Chondrocyte (in vitro differentiated cells): ENCODE results near the gene TBCC. TPM values are rescaled to one million over a fixed set of nuclear protein-coding genes. Genes with fewer than 3 reads are reported as not detected.

Experiments
- DNase-seq: peaks from one replicate; pipeline ENCODE4 v3.0.0; 2021; ENCODE audit warnings: mixed read lengths, low spot score
- H3K27ac Mint-ChIP-seq: one replicate; pipeline ENCODE4 v1.8.0; 2021; ENCODE audit warnings: mild to moderate bottlenecking, moderate library complexity, mixed read lengths; ENCODE audit not compliant: unreplicated experiment
- H3K27me3 Mint-ChIP-seq: 2 replicates; pipeline ENCODE4 v1.8.0; 2021; ENCODE audit warnings: low read depth, mixed read lengths
- H3K36me3 Mint-ChIP-seq: 2 replicates; pipeline ENCODE4 v1.8.0; 2021; ENCODE audit warnings: low read depth, mixed read lengths
- H3K4me1 Mint-ChIP-seq: 2 replicates; pipeline ENCODE4 v1.8.0; 2021; ENCODE audit warnings: low read depth, mild to moderate bottlenecking, mixed read lengths
- H3K4me3 Mint-ChIP-seq: one replicate; pipeline ENCODE4 v1.8.0; 2021; ENCODE audit warnings: mild to moderate bottlenecking, moderate library complexity, mixed read lengths; ENCODE audit not compliant: unreplicated experiment
- H3K9me3 Mint-ChIP-seq: 2 replicates; pipeline ENCODE4 v1.8.0; 2021; ENCODE audit warnings: low read depth, mixed read lengths
- CTCF ChIP-seq: fragments of 200-600 bp; sonication (generic); IDR thresholded peaks from 2 replicates; pipeline ENCODE4 v1.5.0; 2021; ENCODE audit warnings: antibody characterized with exemption, mild to moderate bottlenecking, moderate library complexity
- total RNA-seq: library from RNA; stranded (reverse); gene quantifications from 3 replicates; pipeline ENCODE4 v1.2.1, GENCODE V29; 2021

The TBCC gene
- total RNA-seq, 1 donor from 2014 or later, result 19.3 TPM

- H3K27ac Mint-ChIP-seq, result peak overlapping the region; percentile 90
- H3K27me3 Mint-ChIP-seq, result no peaks in the 10 kb centered on the region
- peaks cover 40% of the 10 kb centered on the region for H3K4me1 Mint-ChIP-seq
- peak overlapping the region; percentile 96 for H3K4me3 Mint-ChIP-seq
- no peak for TF ChIP-seq CTCF
- peaks cover 2% of the 10 kb centered on the region for H3K36me3 Mint-ChIP-seq
- DNase-seq, result peak; percentile 93
- H3K9me3 Mint-ChIP-seq, result no peaks in the 10 kb centered on the region
These were observed 824 bp upstream of the TBCC start for GRCh38 chr6:42746463-42747391.

- Mint-ChIP-seq H3K27me3 (no peaks in the 10 kb centered on the region), H3K27ac (peak overlapping the region; percentile 100), H3K4me1 (peaks cover 40% of the 10 kb centered on the region), H3K36me3 (peaks cover 2% of the 10 kb centered on the region), H3K4me3 (peak overlapping the region; percentile 96), H3K9me3 (no peaks in the 10 kb centered on the region)
- no peak for TF ChIP-seq CTCF
- no peak for DNase-seq
These were observed 742 bp downstream of the TBCC start for GRCh38 chr6:42745083-42745639.

- Mint-ChIP-seq H3K4me3 (peak overlapping the region; percentile 96), H3K4me1 (peaks cover 40% of the 10 kb centered on the region), H3K27ac (peak overlapping the region; percentile 8), H3K27me3 (no peaks in the 10 kb centered on the region), H3K36me3 (peaks cover 2% of the 10 kb centered on the region), H3K9me3 (no peaks in the 10 kb centered on the region)
- no peak for DNase-seq
- TF ChIP-seq CTCF, result no peak
These were observed 1.5 kb downstream of the TBCC start for GRCh38 chr6:42744351-42744893.

GRCh38 chr6:42742116-42742894 lies 3.6 kb downstream of the TBCC start:
- DNase-seq, result no peak
- Mint-ChIP-seq H3K9me3 (no peaks in the 10 kb centered on the region), H3K36me3 (peaks cover 2% of the 10 kb centered on the region), H3K27me3 (peaks cover 2% of the 10 kb centered on the region), H3K27ac (peak overlapping the region; percentile 37), H3K4me3 (no peak overlapping the region), H3K4me1 (peaks cover 20% of the 10 kb centered on the region)
- TF ChIP-seq CTCF, result no peak

- DNase-seq, result no peak
- Mint-ChIP-seq H3K4me1 (peaks cover 16% of the 10 kb centered on the region), H3K27me3 (peaks cover 2% of the 10 kb centered on the region), H3K36me3 (peaks cover under 1% of the 10 kb centered on the region), H3K9me3 (no peaks in the 10 kb centered on the region), H3K4me3 (no peak overlapping the region), H3K27ac (no peak overlapping the region)
- no peak for TF ChIP-seq CTCF
These were observed 5.2 kb downstream of the TBCC start for GRCh38 chr6:42740725-42741124.
